RWPE1 (cell line): ENCODE data around the gene ACTA2.
A peak's percentile ranks its signal among the peaks of the same experiment; 100 is the strongest.

Experiments used
- CTCF ChIA-PET: fragments of 350-600 bp; sonication (Branson Sonifier 250); formaldehyde crosslinking; extraction: SDS; loops from one replicate; lab custom pipeline; 2021; lab: Yijun Ruan, JAX
- POLR2A ChIA-PET: fragments of 400-600 bp; formaldehyde crosslinking; extraction: SDS; loops from one replicate; lab custom pipeline; 2020; ENCODE audit warnings: antibody characterized with exemption; ENCODE audit not compliant: low non-redundant PET; lab: Yijun Ruan, JAX
- DNase-seq: peaks from one replicate; pipeline ENCODE4 v3.0.0; 2012; ENCODE audit warnings: low spot score
- H3K27ac ChIP-seq: fragments of 450-650 bp; 2 replicates; pipeline ENCODE4 v1.5.1; 2017
- CTCF ChIP-seq: fragments of 450-650 bp; conservative IDR thresholded peaks from 2 replicates; pipeline ENCODE4 v1.5.1; 2017; ENCODE audit warnings: low read depth, mild to moderate bottlenecking

Gene ACTA2

GRCh38 chr10:88943778-88944177, 8.8 kb downstream of the ACTA2 start:
- POLR2A ChIA-PET: no interaction called here
- H3K27ac ChIP-seq: no peak overlapping the region
- CTCF ChIA-PET: interaction anchor here (0.6 to 1.9 kb wide), 5 partner anchors 9 to 94 kb away, joined by 3 to 10 read pairs (median 3); no protein-coding TSS in a partner anchor
- DNase-seq: no peak
- TF ChIP-seq CTCF: no peak

GRCh38 chr10:88941026-88941425, 11.5 kb downstream of the ACTA2 start:
- ChIA-PET POLR2A (no interaction called here), CTCF (no interaction called here)
- DNase-seq: no peak
- no peak for TF ChIP-seq CTCF
- H3K27ac ChIP-seq: no peak overlapping the region

DNA sequence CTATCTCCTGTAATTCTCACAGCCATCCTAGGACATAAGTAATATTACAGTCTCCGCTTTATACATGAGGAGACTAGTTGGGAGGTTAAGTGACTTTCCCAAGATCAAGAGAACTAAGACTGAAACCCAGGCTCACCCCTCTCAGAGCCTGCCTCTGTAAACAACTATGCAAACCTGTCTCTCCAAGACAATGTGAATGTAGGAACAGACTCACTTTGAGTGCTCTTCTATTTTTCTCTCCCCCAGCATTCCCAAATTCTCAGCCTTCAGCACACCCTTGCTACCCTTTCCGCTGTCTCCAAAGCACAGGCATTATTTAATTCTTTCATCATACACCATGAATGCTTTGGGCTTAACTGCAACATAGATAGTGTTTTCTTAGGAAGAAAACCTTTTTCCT, 13.6 kb downstream of the ACTA2 start:
- TF ChIP-seq CTCF: no peak
- DNase-seq: no peak
- ChIA-PET POLR2A (no interaction called here), CTCF (no interaction called here)
- H3K27ac ChIP-seq: no peak overlapping the region

DNA sequence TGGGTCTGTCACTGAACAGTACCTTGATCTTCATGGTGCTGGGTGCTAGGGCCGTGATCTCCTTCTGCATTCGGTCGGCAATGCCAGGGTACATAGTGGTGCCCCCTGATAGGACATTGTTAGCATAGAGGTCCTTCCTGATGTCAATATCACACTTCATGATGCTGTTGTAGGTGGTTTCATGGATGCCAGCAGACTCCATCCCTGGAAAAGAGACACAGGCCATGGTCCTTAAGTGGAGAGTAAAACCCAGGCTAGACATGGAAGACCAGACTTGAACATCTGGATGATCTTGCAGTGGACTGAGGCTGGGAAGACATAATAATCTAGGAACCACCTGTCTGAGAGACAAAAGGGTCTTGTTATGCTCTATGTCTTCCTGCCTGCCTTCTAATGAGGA, 14.5 kb downstream of the ACTA2 start:
- DNase-seq: no peak
- TF ChIP-seq CTCF: no peak
- no peak overlapping the region for H3K27ac ChIP-seq
- CTCF ChIA-PET: no interaction called here
- POLR2A ChIA-PET: no interaction called here

DNA sequence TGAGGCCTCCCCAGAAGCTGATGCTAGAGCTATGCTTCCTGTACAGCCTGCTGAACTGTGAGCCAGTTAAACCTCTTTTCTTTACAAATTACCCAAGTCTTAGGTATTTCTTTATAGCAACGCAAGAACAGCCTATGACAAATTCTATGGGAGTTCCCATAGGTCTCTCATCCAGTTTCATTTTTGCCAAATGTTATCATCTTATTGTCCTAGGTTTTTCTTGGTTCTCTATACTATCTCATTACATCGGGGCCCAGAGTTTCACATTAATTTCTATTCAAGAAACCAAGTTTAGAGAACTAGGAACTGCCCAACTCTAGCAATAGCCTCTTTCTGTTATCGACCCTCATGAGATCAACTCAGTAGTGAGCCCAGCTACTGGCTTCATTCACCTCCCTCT, 15.9 kb downstream of the ACTA2 start:
- CTCF ChIA-PET: interaction anchor here (0.6 kb wide), 2 partner anchors 81 to 126 kb away, joined by 5 to 6 read pairs; no protein-coding TSS in a partner anchor
- DNase-seq: no peak
- POLR2A ChIA-PET: no interaction called here
- no peak for TF ChIP-seq CTCF
- H3K27ac ChIP-seq: no peak overlapping the region

DNA sequence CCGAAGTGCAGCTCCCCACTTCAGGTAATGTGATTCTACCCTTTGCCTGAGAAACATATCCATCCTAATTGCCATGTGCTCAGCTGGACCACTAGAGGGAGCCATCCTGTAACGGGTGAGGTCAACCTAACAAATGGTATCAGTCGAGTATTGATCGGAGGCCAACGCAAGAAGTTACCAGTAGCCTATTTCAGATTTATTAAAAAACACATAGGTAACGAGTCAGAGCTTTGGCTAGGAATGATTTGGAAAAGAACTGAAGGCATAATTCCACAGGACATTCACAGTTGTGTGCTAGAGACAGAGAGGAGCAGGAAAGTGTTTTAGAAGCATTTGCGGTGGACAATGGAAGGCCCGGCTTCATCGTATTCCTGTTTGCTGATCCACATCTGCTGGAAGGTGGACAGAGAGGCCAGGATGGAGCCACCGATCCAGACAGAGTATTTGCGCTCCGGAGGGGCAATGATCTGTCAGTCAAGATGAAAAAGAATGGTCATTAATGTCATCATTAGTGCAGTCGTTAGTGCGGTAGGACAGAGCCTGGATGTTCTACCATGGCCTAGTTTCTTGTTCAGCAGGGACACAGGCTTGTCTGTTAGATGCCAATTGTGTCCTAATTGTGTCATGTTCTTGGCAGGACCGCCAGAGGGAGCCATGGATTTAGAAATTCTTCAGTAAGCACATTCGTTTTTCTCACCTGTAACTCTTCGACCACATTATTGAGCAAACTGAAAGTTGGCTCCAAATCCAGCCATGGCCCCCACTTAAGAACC, 17.5 kb downstream of the ACTA2 start:
- POLR2A ChIA-PET: interaction anchor here (0.6 kb wide), 1 partner anchor 12 kb away, joined by 3 read pairs; no protein-coding TSS in a partner anchor

More for the DNA sequence above, 17.5 kb downstream of the ACTA2 start:
- peak; percentile 88 for TF ChIP-seq CTCF
- H3K27ac ChIP-seq: no peak overlapping the region
- peak; percentile 78 for DNase-seq
- CTCF ChIA-PET: interaction anchor here (0.6 to 4.4 kb wide), 36 partner anchors 8 to 839 kb away, joined by 3 to 66 read pairs (median 4); partner anchors contain the start of genes CH25H, FAS and STAMBPL1
